Measurements from ENCODE around the gene SLC30A2.

DNA sequence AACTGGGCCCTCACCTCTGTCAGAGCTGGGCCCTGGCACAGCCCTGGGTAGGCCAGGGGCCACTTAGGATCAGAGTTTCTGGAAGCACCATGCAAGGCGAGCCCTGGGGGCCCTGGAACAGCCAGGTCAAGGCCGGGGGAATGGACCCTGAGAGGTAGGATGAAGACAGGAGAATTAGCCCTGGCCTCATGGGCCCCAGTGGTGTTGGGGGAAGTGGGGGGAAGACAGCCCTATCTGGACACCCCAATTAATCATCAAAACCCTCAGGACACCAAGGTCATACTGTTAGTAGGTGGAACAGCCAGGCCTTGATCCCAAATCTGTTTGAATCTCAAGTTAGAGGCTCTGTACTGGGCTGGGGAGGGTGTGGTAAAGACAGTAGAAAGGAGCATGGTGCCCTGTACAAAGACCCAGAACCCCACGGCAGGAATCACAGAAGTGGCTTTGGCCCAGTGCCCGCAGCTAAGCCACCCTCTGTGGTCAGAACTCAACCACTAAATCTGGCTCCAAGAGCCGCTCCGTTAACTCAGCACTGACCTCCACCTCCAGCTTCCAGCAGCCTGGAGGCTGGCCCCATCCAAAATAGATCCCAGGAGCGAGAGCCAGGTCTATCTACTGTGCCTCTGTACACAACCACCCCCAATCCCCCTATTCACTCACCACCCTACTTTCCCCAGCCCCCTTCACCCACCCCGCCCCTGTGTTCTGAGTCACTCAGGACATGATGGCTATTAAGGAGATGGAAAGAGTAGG is 35.5 kb upstream of the SLC30A2 start:
- no peak for TF ChIP-seq EZH2 (IDR thresholded peaks at IDR 0.05; ENCODE audit: borderline replicate concordance, low read length)
- TF ChIP-seq, protein P1, sequence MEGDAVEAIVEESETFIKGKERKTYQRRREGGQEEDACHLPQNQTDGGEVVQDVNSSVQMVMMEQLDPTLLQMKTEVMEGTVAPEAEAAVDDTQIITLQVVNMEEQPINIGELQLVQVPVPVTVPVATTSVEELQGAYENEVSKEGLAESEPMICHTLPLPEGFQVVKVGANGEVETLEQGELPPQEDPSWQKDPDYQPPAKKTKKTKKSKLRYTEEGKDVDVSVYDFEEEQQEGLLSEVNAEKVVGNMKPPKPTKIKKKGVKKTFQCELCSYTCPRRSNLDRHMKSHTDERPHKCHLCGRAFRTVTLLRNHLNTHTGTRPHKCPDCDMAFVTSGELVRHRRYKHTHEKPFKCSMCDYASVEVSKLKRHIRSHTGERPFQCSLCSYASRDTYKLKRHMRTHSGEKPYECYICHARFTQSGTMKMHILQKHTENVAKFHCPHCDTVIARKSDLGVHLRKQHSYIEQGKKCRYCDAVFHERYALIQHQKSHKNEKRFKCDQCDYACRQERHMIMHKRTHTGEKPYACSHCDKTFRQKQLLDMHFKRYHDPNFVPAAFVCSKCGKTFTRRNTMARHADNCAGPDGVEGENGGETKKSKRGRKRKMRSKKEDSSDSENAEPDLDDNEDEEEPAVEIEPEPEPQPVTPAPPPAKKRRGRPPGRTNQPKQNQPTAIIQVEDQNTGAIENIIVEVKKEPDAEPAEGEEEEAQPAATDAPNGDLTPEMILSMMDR (IDR thresholded peaks at IDR 0.05; ENCODE audit: low read length): no peak

Data from OCI-LY1 (cell line).